ENCODE results near the gene IGSF5.

Gene IGSF5

DNA sequence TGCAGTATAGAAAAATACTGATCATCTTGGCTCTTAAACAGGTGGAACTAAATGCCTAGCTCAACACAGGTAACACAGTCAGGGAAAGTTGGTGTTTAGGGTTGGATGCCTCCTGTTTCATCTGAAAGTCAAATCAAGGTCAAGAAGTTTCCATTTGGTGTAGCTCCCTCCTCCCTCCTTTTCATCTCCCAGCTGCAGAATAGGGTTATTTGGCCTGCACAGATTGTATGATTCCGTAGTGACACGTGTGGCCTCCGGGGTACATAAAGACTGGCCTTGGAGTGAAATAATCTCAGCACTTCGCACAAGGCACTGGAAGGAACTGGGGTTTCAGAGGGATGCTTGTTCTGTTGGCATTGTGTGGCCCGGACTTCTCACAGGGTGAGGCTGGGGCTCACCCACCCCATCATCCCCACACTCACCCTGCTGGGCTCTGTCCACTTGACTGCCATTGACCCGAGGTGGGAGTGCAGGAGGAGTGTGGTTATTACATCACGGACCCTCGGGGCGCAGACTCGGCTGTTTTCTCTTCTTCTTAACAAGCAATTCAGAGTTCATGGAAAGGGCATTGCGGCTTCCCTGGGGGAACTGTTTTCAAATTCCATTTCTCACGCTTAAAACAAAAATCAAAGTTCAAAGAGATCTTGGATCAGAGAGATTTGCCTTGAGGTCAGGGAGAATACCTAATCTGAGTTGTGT lies 18.4 kb downstream of the IGSF5 start:
- DNase-seq (ENCODE audit: low read depth): no peak
- TF ChIP-seq, protein P1, sequence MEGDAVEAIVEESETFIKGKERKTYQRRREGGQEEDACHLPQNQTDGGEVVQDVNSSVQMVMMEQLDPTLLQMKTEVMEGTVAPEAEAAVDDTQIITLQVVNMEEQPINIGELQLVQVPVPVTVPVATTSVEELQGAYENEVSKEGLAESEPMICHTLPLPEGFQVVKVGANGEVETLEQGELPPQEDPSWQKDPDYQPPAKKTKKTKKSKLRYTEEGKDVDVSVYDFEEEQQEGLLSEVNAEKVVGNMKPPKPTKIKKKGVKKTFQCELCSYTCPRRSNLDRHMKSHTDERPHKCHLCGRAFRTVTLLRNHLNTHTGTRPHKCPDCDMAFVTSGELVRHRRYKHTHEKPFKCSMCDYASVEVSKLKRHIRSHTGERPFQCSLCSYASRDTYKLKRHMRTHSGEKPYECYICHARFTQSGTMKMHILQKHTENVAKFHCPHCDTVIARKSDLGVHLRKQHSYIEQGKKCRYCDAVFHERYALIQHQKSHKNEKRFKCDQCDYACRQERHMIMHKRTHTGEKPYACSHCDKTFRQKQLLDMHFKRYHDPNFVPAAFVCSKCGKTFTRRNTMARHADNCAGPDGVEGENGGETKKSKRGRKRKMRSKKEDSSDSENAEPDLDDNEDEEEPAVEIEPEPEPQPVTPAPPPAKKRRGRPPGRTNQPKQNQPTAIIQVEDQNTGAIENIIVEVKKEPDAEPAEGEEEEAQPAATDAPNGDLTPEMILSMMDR (conservative IDR thresholded peaks at IDR 0.05; ENCODE audit: low read length): no peak
- H3K4me3 ChIP-seq (ENCODE audit: low read length): no peak overlapping the region

GRCh38 chr21:39774227-39774626 lies 29.2 kb downstream of the IGSF5 start:
- no peak overlapping the region for H3K4me3 ChIP-seq (ENCODE audit: low read length)
- no peak for DNase-seq (ENCODE audit: low read depth)
- TF ChIP-seq, protein P1 (conservative IDR thresholded peaks at IDR 0.05; ENCODE audit: low read length): no peak

GRCh38 chr21:39775816-39776215 lies 30.8 kb downstream of the IGSF5 start:
- DNase-seq (ENCODE audit: low read depth): no peak
- no peak overlapping the region for H3K4me3 ChIP-seq (ENCODE audit: low read length)
- TF ChIP-seq, protein P1 (conservative IDR thresholded peaks at IDR 0.05; ENCODE audit: low read length): no peak

- peak; percentile 45 for DNase-seq (ENCODE audit: low read depth)
- H3K4me3 ChIP-seq (ENCODE audit: low read length): no peak overlapping the region
- TF ChIP-seq, protein P1 (conservative IDR thresholded peaks at IDR 0.05; ENCODE audit: low read length): no peak
These were observed 31.6 kb downstream of the IGSF5 start for GRCh38 chr21:39776589-39776988.

GRCh38 chr21:39781331-39781730 lies 36.3 kb downstream of the IGSF5 start:
- TF ChIP-seq, protein P1 (conservative IDR thresholded peaks at IDR 0.05; ENCODE audit: low read length): no peak
- DNase-seq (ENCODE audit: low read depth): no peak
- H3K4me3 ChIP-seq (ENCODE audit: low read length): no peak overlapping the region

GRCh38 chr21:39788383-39788782 lies 43.4 kb downstream of the IGSF5 start:
- H3K4me3 ChIP-seq (ENCODE audit: low read length): no peak overlapping the region; the same call in 1 of the 2 replicates
- TF ChIP-seq, protein P1 (conservative IDR thresholded peaks at IDR 0.05; ENCODE audit: low read length): peak; percentile 77
- peak; percentile 79 for DNase-seq (ENCODE audit: low read depth)

GRCh38 chr21:39796466-39796865 lies 51.5 kb downstream of the IGSF5 start:
- H3K4me3 ChIP-seq (ENCODE audit: low read length): no peak overlapping the region
- no peak for DNase-seq (ENCODE audit: low read depth)
- TF ChIP-seq, protein P1 (conservative IDR thresholded peaks at IDR 0.05; ENCODE audit: low read length): no peak

Measured in AG10803 (cell line).